Body of pancreas (tissue), 4 donors: ENCODE data around the gene PRR5L. TPM values are rescaled to one million over a fixed set of nuclear protein-coding genes. Genes with fewer than 3 reads are reported as not detected.

ENCODE experiments used
- ATAC-seq: fragments of 150-250 bp; one replicate; pipeline ENCODE4 v1.9.1; 2016
- DNase-seq, 4 donors: peaks; one replicate each; pipeline ENCODE4 v3.0.0-alpha.2; 2019
- H3K27ac ChIP-seq, 4 donors: fragments of 200-600 bp; sonication (generic); 1 replicate in 3 of 4; 2 replicates in 1 of 4; pipeline versions ENCODE4 v1.5.1 to v1.6.1; 2016 to 2019; ENCODE audit warnings: mild to moderate bottlenecking in 1 of 4, mixed read lengths in 1 of 4, moderate library complexity in 1 of 4
- H3K27me3 ChIP-seq, 2 donors: fragments of 200-600 bp; sonication (generic); one replicate each; pipeline ENCODE4 v1.6.0; 2016; ENCODE audit warnings: mild to moderate bottlenecking in 1 of 2
- H3K36me3 ChIP-seq, 2 donors: fragments of 200-600 bp; sonication (generic); replicated peaks in 1 of 2; 2 replicates each; pipeline ENCODE4 v1.5.1; 2016; ENCODE audit warnings: low read depth in 2 of 2; ENCODE audit not compliant: insufficient read depth in 1 of 2
- H3K4me1 ChIP-seq: fragments of 200-600 bp; sonication (generic); one replicate; pipeline ENCODE4 v1.6.0; 2016
- H3K4me3 ChIP-seq, 2 donors: fragments of 200-600 bp; sonication (generic); 1 replicate in 1 of 2; 2 replicates in 1 of 2; pipeline ENCODE4 v1.5.1; 2016 to 2019
- H3K9me3 ChIP-seq, 3 donors: fragments of 200-600 bp; sonication (generic); 1 replicate in 2 of 3; 2 replicates in 1 of 3; pipeline ENCODE4 v1.5.1; 2016
- CTCF ChIP-seq, 7 experiments: fragments of 450-650 bp in 4 of 7; fragments of 200-600 bp in 3 of 7; sonication (generic) in 3 of 7; IDR thresholded peaks; one replicate each; pipeline ENCODE4 v1.5.1; 2016 to 2019; ENCODE audit warnings: antibody characterized with exemption in 7 of 7
- POLR2A ChIP-seq, 3 donors: fragments of 450-650 bp; IDR thresholded peaks; one replicate each; pipeline ENCODE4 v1.6.1; 2016; ENCODE audit warnings: antibody characterized with exemption in 3 of 3, mild to moderate bottlenecking in 2 of 3
- WGBS, 2 donors: methylation state at CpG; one replicate each; pipeline ENCODE4 v1.1.5; 2017; 5-methylcytosine and 5-hydroxymethylcytosine counted together
- intact Hi-C: fragments of 100-400 bp; cut with DNase I; formaldehyde crosslinking; loops from one replicate; pipeline ENCODE4 v1.15.1; 2023
- small RNA-seq: library from RNA; depleted of rRNA; stranded (forward); fragments of <200 nt; gene quantifications from one replicate; pipeline ENCODE3, GENCODE V24; 2016
- total RNA-seq, 2 donors: library from RNA; depleted of rRNA; stranded (reverse); fragments of >200 nt; gene quantifications; one replicate each; pipeline ENCODE4 v1.1.0, GENCODE V29; 2016

Gene PRR5L
- total RNA-seq, 2 donors from 2014 or later: 2.6 to 3.0 TPM

DNA sequence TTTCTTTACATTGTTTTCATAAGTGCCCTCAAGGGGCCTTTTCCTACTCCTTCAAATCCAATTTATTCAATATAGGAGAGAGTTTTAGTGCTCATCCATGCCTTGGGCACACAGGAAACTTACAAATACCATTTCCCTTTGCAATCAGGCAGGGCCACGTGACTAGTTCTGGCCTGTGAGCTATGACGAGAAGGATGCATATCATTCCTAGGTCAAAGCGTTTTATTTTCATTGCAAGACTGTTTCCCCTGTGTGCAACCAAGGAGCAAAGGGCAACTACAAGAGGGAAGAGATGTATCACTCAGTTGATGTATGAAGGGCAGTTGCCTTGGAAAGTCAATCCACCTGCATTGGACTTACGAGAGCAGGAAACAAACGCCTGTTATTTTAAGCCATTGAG, 215.9 kb downstream of the PRR5L start:
- intact Hi-C loops: no loop called here
- no peak for TF ChIP-seq CTCF (IDR thresholded peaks at IDR 0.05)
- no peak for TF ChIP-seq POLR2A (IDR thresholded peaks at IDR 0.05)
- DNase-seq (no peak), ATAC-seq (no peak)
- H3K4me1 ChIP-seq: no peaks in the 10 kb centered on the region
- H3K27ac ChIP-seq: no peak overlapping the region
- WGBS, 2 donors: 69 to 73% methylated on average over 5 of the region's 5 CpGs
- H3K9me3 ChIP-seq: no peaks in the 10 kb centered on the region
- no peak overlapping the region for H3K4me3 ChIP-seq
- H3K27me3 ChIP-seq: no peaks in the 10 kb centered on the region
- H3K36me3 ChIP-seq: no peaks in the 10 kb centered on the region

GRCh38 chr11:36513965-36514364, 217.9 kb downstream of the PRR5L start:
- no peaks in the 10 kb centered on the region for H3K9me3 ChIP-seq
- ATAC-seq (no peak), DNase-seq (no peak)
- intact Hi-C loops: no loop called here
- H3K27me3 ChIP-seq: no peaks in the 10 kb centered on the region
- no peaks in the 10 kb centered on the region for H3K4me1 ChIP-seq
- H3K27ac ChIP-seq: no peak overlapping the region
- TF ChIP-seq POLR2A (IDR thresholded peaks at IDR 0.05): no peak
- TF ChIP-seq CTCF (IDR thresholded peaks at IDR 0.05): no peak
- WGBS, 2 donors: 56 to 68% methylated on average over 2 of the region's 2 CpGs
- H3K36me3 ChIP-seq: no peaks in the 10 kb centered on the region
- no peak overlapping the region for H3K4me3 ChIP-seq

Small RNA genes lying within 50 kb of the gene (small RNA-seq; reads per million reads assigned to genes)
- gene AC061999.1: not detected

Other genes starting within 250 kb of the PRR5L start
- 10 to 100 TPM; 26.4 to 28.5 TPM for gene COMMD9, start 6.9 kb upstream of the PRR5L start, total RNA-seq
- 1 to 10 TPM; 7.5 to 9.2 TPM for gene TRAF6, start 214.0 kb downstream of the PRR5L start, total RNA-seq